KMS-11 (cell line): ENCODE data around the gene NRK.

ENCODE experiments used
- H2AFZ ChIP-seq: fragments of 200-600 bp; sonication (generic); 2 replicates; pipeline ENCODE4 v1.6.1; 2016; ENCODE audit warnings: antibody characterized with exemption, mixed run types, low read depth
- H3K27ac ChIP-seq: fragments of 200-600 bp; sonication (generic); 2 replicates; pipeline ENCODE4 v1.6.1; 2016; ENCODE audit warnings: mild to moderate bottlenecking, mixed run types
- H3K27me3 ChIP-seq: fragments of 200-600 bp; sonication (generic); 2 replicates; pipeline ENCODE4 v1.6.1; 2017; ENCODE audit warnings: mild to moderate bottlenecking, low read depth, mixed run types, moderate library complexity; ENCODE audit not compliant: insufficient read depth
- H3K36me3 ChIP-seq: fragments of 200-600 bp; sonication (generic); 2 replicates; pipeline ENCODE4 v1.6.1; 2017; ENCODE audit warnings: mild to moderate bottlenecking, mixed run types; ENCODE audit not compliant: insufficient read depth
- H3K4me1 ChIP-seq: fragments of 200-600 bp; sonication (generic); 2 replicates; pipeline ENCODE4 v1.6.1; 2016; ENCODE audit warnings: mild to moderate bottlenecking, low read depth, mixed run types; ENCODE audit not compliant: poor library complexity, severe bottlenecking
- H3K4me2 ChIP-seq: fragments of 200-600 bp; sonication (generic); 2 replicates; pipeline ENCODE4 v1.7.0; 2016; ENCODE audit warnings: mild to moderate bottlenecking, mixed run types
- H3K4me3 ChIP-seq: fragments of 200-600 bp; sonication (generic); IDR thresholded peaks from 2 replicates; pipeline ENCODE4 v1.6.1; 2017; ENCODE audit warnings: low read depth, low read length, mixed read lengths; ENCODE audit not compliant: insufficient read depth
- H3K79me2 ChIP-seq: fragments of 200-600 bp; sonication (generic); 2 replicates; pipeline ENCODE4 v1.6.1; 2016; ENCODE audit warnings: low read depth, mixed run types; ENCODE audit not compliant: insufficient read depth
- H3K9ac ChIP-seq: fragments of 200-600 bp; sonication (generic); 2 replicates; pipeline ENCODE4 v1.6.1; 2016; ENCODE audit warnings: mild to moderate bottlenecking, mixed run types
- H4K20me1 ChIP-seq: fragments of 200-600 bp; sonication (generic); 2 replicates; pipeline ENCODE4 v1.6.1; 2016; ENCODE audit warnings: mild to moderate bottlenecking, mixed run types; ENCODE audit not compliant: insufficient read depth
- CTCF ChIP-seq: fragments of 200-600 bp; sonication (generic); conservative IDR thresholded peaks from 2 replicates; pipeline ENCODE4 v1.6.1; 2017; ENCODE audit warnings: low read depth, mild to moderate bottlenecking, antibody characterized with exemption, low read length, moderate library complexity, mixed read lengths

The NRK gene

GRCh38 chrX:106005684-106006083 lies 183.3 kb downstream of the NRK start:
- H3K4me2 ChIP-seq, result no peak overlapping the region
- no peaks in the 10 kb centered on the region for H3K27me3 ChIP-seq
- no peaks in the 10 kb centered on the region for H3K36me3 ChIP-seq
- no peak overlapping the region for H2AFZ ChIP-seq
- no peak overlapping the region for H3K4me3 ChIP-seq
- H3K79me2 ChIP-seq, result no peaks in the 10 kb centered on the region
- H4K20me1 ChIP-seq, result no peaks in the 10 kb centered on the region
- H3K27ac ChIP-seq, result no peak overlapping the region
- no peak overlapping the region for H3K9ac ChIP-seq
- H3K4me1 ChIP-seq, result no peaks in the 10 kb centered on the region
- no peak for TF ChIP-seq CTCF

GRCh38 chrX:106007815-106008214 lies 185.5 kb downstream of the NRK start:
- Histone ChIP-seq H3K27me3 (no peaks in the 10 kb centered on the region), H3K4me2 (no peak overlapping the region), H3K27ac (no peak overlapping the region), H3K36me3 (no peaks in the 10 kb centered on the region), H3K4me1 (no peaks in the 10 kb centered on the region), H3K9ac (no peak overlapping the region), H4K20me1 (no peaks in the 10 kb centered on the region), H3K79me2 (no peaks in the 10 kb centered on the region), H3K4me3 (no peak overlapping the region), H2AFZ (no peak overlapping the region)
- no peak for TF ChIP-seq CTCF
